Mesenteric fat pad (tissue), 1 donor: Measurements from ENCODE around the gene GP9. TPM values are rescaled to one million over a fixed set of nuclear protein-coding genes. Genes with fewer than 3 reads are reported as not detected.

ENCODE experiments used
- DNase-seq: peaks from one replicate; pipeline ENCODE4 v3.0.0-alpha.2; 2020; ENCODE audit warnings: low spot score
- total RNA-seq: library from RNA; stranded (reverse); fragmentation: NEBNext Ultra II Directional; extraction: Animal tissue kit (Norgen Biotek cat#: 25700); gene quantifications from one replicate; pipeline ENCODE4 v1.2.1, GENCODE V29; 2021
- donor health status: DM: yes; HTN: yes; CAD: no.

Gene GP9
- total RNA-seq, 1 donor from 2014 or later = not detected

- DNase-seq = no peak
Measured at GRCh38 chr3:129028866-129029265, 31.7 kb upstream of the GP9 start.

- DNase-seq = no peak
Measured at GRCh38 chr3:129030611-129031010, 30.0 kb upstream of the GP9 start.

- no peak for DNase-seq
Measured at GRCh38 chr3:129031476-129032215, 28.9 kb upstream of the GP9 start.

- DNase-seq = no peak
Measured at GRCh38 chr3:129032716-129033115, 27.9 kb upstream of the GP9 start.

- DNase-seq = no peak
Measured at GRCh38 chr3:129033151-129033550, 27.4 kb upstream of the GP9 start.

GRCh38 chr3:129033633-129034321, 26.8 kb upstream of the GP9 start:
- DNase-seq = peak; percentile 74

- no peak for DNase-seq
Measured at GRCh38 chr3:129034642-129035041, 25.9 kb upstream of the GP9 start.

GRCh38 chr3:129035360-129036221, 25.0 kb upstream of the GP9 start:
- DNase-seq = no peak

GRCh38 chr3:129036222-129037092, 24.1 kb upstream of the GP9 start:
- no peak for DNase-seq

- no peak for DNase-seq
Measured at GRCh38 chr3:129037093-129037419, 23.5 kb upstream of the GP9 start.

- no peak for DNase-seq
Measured at GRCh38 chr3:129038121-129038855, 22.3 kb upstream of the GP9 start.

- DNase-seq = no peak
Measured at GRCh38 chr3:129039271-129040038, 21.1 kb upstream of the GP9 start.

GRCh38 chr3:129040039-129040336, 20.6 kb upstream of the GP9 start:
- no peak for DNase-seq

- DNase-seq = no peak
Measured at GRCh38 chr3:129040579-129041300, 19.8 kb upstream of the GP9 start.

- DNase-seq = no peak
Measured at GRCh38 chr3:129045675-129046036, 14.9 kb upstream of the GP9 start.

- DNase-seq = no peak
Measured at GRCh38 chr3:129046037-129046731, 14.4 kb upstream of the GP9 start.

GRCh38 chr3:129046732-129047552, 13.6 kb upstream of the GP9 start:
- DNase-seq = no peak

- DNase-seq = no peak
Measured at GRCh38 chr3:129047553-129047839, 13.1 kb upstream of the GP9 start.
